HAP-1 (cell line): ENCODE results near the gene VSNL1.

Experiments used
- DNase-seq, 2 experiments: peaks; one replicate each; pipeline ENCODE4 v3.0.0-alpha.2; 2016 to 2020; ENCODE audit warnings: low spot score in 2 of 2
- H3K27me3 ChIP-seq: fragments of 250-450 bp; sonication (Bioruptor Pico); 2 replicates; pipeline ENCODE4 v1.5.1; 2020; ENCODE audit warnings: low read depth, mild to moderate bottlenecking, moderate library complexity
- H3K36me3 ChIP-seq: fragments of 250-450 bp; sonication (Bioruptor Pico); replicated peaks from 2 replicates; pipeline ENCODE4 v1.5.1; 2020; ENCODE audit warnings: mild to moderate bottlenecking
- H3K4me1 ChIP-seq: fragments of 250-450 bp; sonication (Bioruptor Pico); 2 replicates; pipeline ENCODE4 v1.5.1; 2020; ENCODE audit warnings: mild to moderate bottlenecking
- H3K4me3 ChIP-seq: fragments of 250-450 bp; sonication (Bioruptor Pico); 2 replicates; pipeline ENCODE4 v1.5.1; 2020; ENCODE audit warnings: mild to moderate bottlenecking, moderate library complexity
- H3K9me3 ChIP-seq: fragments of 250-450 bp; sonication (Bioruptor Pico); 2 replicates; pipeline ENCODE4 v1.5.1; 2020; ENCODE audit warnings: mild to moderate bottlenecking, moderate library complexity
- in situ Hi-C: fragments of 300-500 bp; cut with MboI; formaldehyde crosslinking; loops from 3 replicates; pipeline ENCODE4 v1.14.3; 2020; ENCODE audit warnings: low sequenced_read_pairs, inconsistent platforms, mixed read lengths

The VSNL1 gene

DNA sequence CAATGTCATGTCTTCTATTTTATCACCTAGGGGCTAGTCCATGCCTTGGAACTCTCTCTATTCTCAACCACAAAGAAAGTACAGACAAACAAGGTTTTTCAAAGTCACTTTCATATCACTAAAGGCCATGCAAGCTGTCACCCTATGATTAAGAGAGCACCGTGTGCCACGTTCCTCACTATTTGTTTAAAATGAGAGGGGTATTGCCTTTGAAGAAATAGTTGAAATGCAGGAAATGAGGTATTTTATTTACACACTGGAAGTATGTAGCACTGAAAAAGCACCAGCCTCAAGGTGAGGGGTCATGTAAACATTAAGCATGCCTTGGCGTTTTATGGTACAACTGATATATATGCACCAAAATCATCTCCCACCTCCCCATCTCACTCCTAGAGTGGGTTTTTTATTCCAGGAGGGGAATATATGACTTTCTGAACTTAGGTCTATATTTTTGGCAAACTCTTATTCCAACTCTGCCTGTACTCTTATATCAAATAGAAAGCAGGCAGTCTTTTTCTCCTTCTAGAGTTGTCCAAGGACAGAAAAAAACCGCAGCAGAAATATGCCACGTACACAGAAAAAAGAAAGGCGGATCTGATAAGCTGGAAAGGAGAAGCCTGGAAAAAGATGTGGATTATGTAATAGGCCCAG lies 53.5 kb downstream of the VSNL1 start:
- DNase-seq, result no peak
- in situ Hi-C loops, result no loop called here
- Histone ChIP-seq H3K9me3 (no peaks in the 10 kb centered on the region), H3K4me3 (no peak overlapping the region), H3K36me3 (no peaks in the 10 kb centered on the region), H3K4me1 (0 out of 2 replicates have a peak, but pooled peaks cover 3% of the 10 kb centered on the region), H3K27me3 (no peaks in the 10 kb centered on the region)

DNA sequence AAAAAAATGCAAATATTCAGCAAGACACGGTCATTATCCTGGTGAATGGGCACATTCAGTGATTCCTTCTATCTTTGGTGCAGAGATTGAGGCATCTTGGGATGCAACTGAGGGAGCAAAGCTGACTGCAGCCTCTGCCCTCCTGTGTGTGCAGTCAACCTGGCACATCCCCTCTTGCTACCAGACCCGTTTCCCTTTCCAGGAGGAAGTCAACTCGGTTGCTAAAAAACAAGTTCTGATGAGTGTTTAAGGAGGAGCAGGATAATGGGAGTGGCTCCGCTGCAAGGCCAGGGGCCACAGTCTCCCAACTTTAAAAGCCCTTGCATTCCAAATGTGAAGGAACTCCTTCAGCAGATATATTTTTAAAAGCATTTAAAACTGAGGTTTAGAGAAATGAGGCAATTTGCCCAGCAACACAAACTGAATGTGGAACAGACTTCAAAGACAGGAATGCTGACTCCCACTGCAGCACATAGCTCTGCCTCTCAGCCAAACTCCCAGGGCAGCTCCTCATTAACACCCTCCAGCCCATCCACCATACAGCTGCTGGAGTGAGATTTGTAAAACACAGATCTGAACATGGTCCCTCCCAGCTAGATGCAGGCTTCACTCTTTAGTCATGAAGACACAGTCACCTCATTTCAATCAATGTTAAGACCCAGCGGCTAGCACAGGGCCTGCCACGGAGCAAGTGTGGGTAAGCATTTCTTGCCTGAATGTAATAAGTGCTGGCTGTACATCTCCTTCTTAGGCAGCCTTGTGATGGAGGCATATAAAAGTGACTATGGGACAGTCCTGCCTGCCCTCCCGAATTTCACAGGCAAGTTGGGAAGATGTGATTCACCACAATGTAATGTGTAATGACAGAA lies 54.3 kb downstream of the VSNL1 start:
- 0 out of 2 replicates have a peak, but pooled peaks cover 3% of the 10 kb centered on the region for H3K4me1 ChIP-seq
- in situ Hi-C loops, result no loop called here
- no peak for DNase-seq
- no peaks in the 10 kb centered on the region for H3K27me3 ChIP-seq
- no peak overlapping the region for H3K4me3 ChIP-seq
- no peaks in the 10 kb centered on the region for H3K9me3 ChIP-seq
- H3K36me3 ChIP-seq, result no peaks in the 10 kb centered on the region

DNA sequence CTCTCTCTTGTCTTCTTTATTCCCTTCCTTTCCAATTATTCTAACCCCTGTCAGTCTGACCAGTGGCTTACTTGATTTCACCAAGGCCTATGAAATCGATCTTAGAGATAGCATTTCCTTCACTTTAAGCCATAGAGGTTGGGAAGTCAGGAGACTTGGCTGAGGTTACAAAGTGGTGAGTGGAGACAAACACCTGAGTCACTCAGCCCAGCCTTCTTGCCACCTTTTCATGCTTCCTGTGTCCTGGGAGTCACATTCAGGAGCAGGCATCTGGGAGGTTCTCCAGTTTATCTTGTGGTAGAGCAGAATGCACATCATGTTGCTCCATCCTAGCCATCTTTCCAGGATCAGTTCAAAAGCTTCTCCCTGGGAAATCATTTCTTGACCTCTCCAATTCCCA lies 59.1 kb downstream of the VSNL1 start:
- Histone ChIP-seq H3K4me3 (no peak overlapping the region), H3K36me3 (no peaks in the 10 kb centered on the region), H3K9me3 (no peaks in the 10 kb centered on the region), H3K4me1 (no peaks in the 10 kb centered on the region), H3K27me3 (no peaks in the 10 kb centered on the region)
- in situ Hi-C loops, result no loop called here
- DNase-seq, result no peak

DNA sequence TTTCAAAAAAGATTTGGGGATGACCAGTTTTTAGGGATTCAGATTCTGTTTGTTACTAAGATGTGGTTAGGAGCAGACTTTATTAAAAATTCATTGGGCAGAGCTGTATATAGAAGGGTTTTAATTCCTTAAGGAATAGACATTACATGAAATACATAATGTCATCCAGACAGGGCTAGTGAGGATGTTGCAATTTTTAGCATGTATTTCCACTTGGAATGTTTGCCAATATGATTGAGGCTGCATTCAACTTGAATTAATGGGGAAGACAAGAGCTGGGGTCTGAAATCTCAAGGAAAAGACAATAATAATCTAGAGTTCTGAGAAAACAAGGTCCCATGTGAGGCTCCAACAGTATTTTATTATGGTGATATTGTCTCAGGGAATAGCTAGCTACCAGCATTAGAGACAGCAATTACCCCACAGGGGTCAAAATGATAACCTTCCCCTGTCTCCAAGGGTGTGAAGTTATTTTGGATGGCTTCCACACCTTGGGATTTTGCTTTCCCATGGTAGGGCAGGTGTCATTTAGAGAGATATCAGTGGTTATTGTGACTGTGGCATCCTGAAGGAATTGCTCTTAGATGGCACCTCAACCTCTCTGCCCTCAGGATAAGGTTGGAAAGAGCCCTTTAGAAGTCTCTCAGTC lies 60.2 kb downstream of the VSNL1 start:
- DNase-seq, result no peak
- Histone ChIP-seq H3K36me3 (no peaks in the 10 kb centered on the region), H3K4me1 (no peaks in the 10 kb centered on the region), H3K4me3 (no peak overlapping the region), H3K27me3 (no peaks in the 10 kb centered on the region), H3K9me3 (no peaks in the 10 kb centered on the region)
- in situ Hi-C loops, result no loop called here

DNA sequence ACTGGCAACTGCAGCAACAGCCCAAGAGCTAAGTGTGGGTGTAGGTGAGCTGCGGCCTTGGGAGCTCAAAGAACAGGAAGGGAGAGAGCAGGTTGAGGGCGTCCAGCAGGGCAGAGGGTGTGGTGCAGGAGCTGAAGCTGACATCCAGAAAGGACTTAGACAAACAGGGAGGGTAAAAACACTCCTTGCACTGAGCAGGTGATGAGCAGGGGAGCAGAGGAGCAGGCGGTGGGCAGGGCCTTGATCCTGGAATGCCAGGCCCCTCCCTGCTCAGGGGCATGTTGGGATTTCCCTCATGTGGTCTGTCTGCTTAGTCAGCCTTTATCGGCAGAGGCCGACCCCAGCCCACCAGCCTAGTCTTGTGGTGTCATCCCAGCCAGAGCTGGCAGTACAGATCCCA lies 63.6 kb downstream of the VSNL1 start:
- no peaks in the 10 kb centered on the region for H3K4me1 ChIP-seq
- no peaks in the 10 kb centered on the region for H3K27me3 ChIP-seq
- H3K36me3 ChIP-seq, result no peaks in the 10 kb centered on the region
- no peak overlapping the region for H3K4me3 ChIP-seq
- in situ Hi-C loops, result no loop called here
- no peak for DNase-seq
- no peaks in the 10 kb centered on the region for H3K9me3 ChIP-seq

GRCh38 chr2:17605696-17606095 lies 65.2 kb downstream of the VSNL1 start:
- DNase-seq, result no peak
- Histone ChIP-seq H3K36me3 (no peaks in the 10 kb centered on the region), H3K9me3 (no peaks in the 10 kb centered on the region), H3K4me1 (no peaks in the 10 kb centered on the region), H3K4me3 (no peak overlapping the region), H3K27me3 (no peaks in the 10 kb centered on the region)
- in situ Hi-C loops, result no loop called here

DNA sequence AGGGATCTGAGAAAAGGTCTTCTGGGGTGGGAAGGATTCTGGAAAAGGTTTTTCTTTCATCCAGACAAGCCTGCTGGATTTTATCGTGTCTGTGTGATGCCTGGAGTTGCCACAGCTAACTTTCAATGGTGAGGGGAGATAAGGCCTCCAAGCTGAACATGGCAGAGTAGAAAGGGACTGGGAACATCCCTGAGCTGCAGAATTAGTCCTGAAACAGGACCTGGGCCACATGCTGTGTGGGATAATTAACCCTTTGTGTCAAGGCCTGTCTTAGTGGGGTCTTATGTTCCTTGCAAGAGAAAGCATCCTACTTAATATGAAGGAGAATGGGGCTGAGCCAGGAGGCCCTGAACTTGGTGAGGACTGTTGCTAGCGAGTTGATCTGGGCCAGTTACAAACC lies 66.4 kb downstream of the VSNL1 start:
- no peaks in the 10 kb centered on the region for H3K4me1 ChIP-seq
- DNase-seq, result no peak
- no peak overlapping the region for H3K4me3 ChIP-seq
- no peaks in the 10 kb centered on the region for H3K9me3 ChIP-seq
- in situ Hi-C loops, result no loop called here
- H3K27me3 ChIP-seq, result no peaks in the 10 kb centered on the region
- H3K36me3 ChIP-seq, result no peaks in the 10 kb centered on the region

GRCh38 chr2:17607379-17607778 lies 66.9 kb downstream of the VSNL1 start:
- Histone ChIP-seq H3K36me3 (no peaks in the 10 kb centered on the region), H3K4me1 (no peaks in the 10 kb centered on the region), H3K27me3 (no peaks in the 10 kb centered on the region), H3K9me3 (no peaks in the 10 kb centered on the region), H3K4me3 (no peak overlapping the region)
- no peak for DNase-seq
- in situ Hi-C loops, result no loop called here

GRCh38 chr2:17608251-17608650 lies 67.8 kb downstream of the VSNL1 start:
- Histone ChIP-seq H3K4me1 (no peaks in the 10 kb centered on the region), H3K4me3 (no peak overlapping the region), H3K27me3 (no peaks in the 10 kb centered on the region), H3K9me3 (no peaks in the 10 kb centered on the region), H3K36me3 (no peaks in the 10 kb centered on the region)
- no peak for DNase-seq
- in situ Hi-C loops, result no loop called here

DNA sequence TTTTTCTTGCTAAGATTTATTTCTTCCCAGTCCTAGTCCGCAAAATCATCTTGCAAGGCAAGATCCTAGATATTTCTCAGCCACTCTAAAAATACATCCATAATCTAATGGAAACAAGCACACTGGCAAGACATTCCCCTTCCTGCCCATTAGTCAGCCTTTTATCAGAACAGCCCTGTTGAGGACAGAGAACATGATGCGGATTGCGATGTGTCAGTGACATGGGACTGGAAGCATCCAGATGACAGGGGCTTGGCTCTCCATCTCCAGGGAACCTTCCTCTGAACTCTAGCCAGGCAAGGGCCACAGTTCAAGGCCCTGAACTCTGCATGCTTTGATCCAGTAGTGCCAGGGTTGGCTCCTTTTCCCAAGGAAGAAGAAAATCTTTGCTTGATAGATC lies 70.0 kb downstream of the VSNL1 start:
- no peak for DNase-seq
- no peaks in the 10 kb centered on the region for H3K27me3 ChIP-seq
- no peak overlapping the region for H3K4me3 ChIP-seq
- in situ Hi-C loops, result no loop called here
- H3K4me1 ChIP-seq, result no peaks in the 10 kb centered on the region
- no peaks in the 10 kb centered on the region for H3K36me3 ChIP-seq
- H3K9me3 ChIP-seq, result no peaks in the 10 kb centered on the region

- no peak for DNase-seq
- in situ Hi-C loops, result no loop called here
- Histone ChIP-seq H3K9me3 (no peaks in the 10 kb centered on the region), H3K36me3 (no peaks in the 10 kb centered on the region), H3K4me3 (no peak overlapping the region), H3K4me1 (no peaks in the 10 kb centered on the region), H3K27me3 (no peaks in the 10 kb centered on the region)
Observed at GRCh38 chr2:17611036-17611435, 70.5 kb downstream of the VSNL1 start.

DNA sequence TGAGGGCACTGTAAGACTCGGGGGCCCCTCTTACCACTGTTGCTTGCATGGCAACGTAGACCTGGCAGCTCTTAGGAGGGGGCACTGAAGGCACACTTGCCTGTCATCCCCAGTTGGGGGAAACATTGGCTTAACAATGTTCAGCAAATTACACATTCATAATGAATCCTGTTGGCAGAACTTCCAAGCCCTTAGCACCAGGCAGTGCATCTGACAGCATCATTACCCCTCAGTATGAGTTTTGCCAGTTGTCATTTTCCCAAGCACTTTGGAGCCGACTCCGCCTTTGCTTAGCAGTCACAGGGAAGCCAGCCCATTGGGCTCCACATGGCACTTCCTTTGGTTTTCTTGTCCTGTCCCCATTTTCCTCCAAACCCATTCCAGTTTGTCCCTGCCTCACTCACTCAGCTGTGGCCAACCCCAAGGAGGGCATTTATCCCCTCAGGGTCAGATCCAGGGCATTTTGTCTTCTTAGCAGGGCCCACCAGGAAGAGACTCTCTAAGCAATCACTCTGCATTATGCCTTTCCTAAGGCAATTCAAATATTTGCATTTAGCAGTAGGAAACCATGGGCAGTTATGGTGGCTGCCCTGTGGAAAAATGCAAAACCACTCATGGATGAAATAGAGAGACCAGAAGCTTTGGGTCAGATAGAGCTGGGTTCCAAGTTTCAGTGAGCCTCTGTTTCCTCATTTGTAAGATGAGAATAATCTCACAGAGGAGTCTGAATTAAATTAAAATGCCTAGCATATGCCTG lies 73.9 kb downstream of the VSNL1 start:
- in situ Hi-C loops, result no loop called here
- no peak for DNase-seq

GRCh38 chr2:17615147-17615546 lies 74.7 kb downstream of the VSNL1 start:
- H3K9me3 ChIP-seq, result no peaks in the 10 kb centered on the region
- no peaks in the 10 kb centered on the region; the same call in 1 of the 2 replicates for H3K4me1 ChIP-seq
- no peak for DNase-seq
- no peaks in the 10 kb centered on the region for H3K36me3 ChIP-seq
- in situ Hi-C loops, result no loop called here
- H3K27me3 ChIP-seq, result no peaks in the 10 kb centered on the region
- H3K4me3 ChIP-seq, result no peak overlapping the region

More for the DNA sequence above, 73.9 kb downstream of the VSNL1 start:
- H3K4me3 ChIP-seq, result no peak overlapping the region
- no peaks in the 10 kb centered on the region for H3K4me1 ChIP-seq
- no peaks in the 10 kb centered on the region for H3K36me3 ChIP-seq
- no peaks in the 10 kb centered on the region for H3K27me3 ChIP-seq
- H3K9me3 ChIP-seq, result no peaks in the 10 kb centered on the region
